ENCODE measurements around the gene FLOT2.

GRCh38 chr17:28926366-28926765, 28.8 kb upstream of the FLOT2 start:
- TF ChIP-seq EZH2 (IDR thresholded peaks at IDR 0.05) (no peak), POLR2AphosphoS5 (IDR thresholded peaks at IDR 0.05; ENCODE audit: borderline replicate concordance, low read depth, low read length) (no peak), FOXP2 (optimal IDR thresholded peaks at IDR 0.05; ENCODE audit: control extremely low read depth, extremely low read length, insufficient read depth) (no peak)
